ENCODE measurements around the gene PALD1.

Gene PALD1

GRCh38 chr10:70498970-70499835 is 20.6 kb downstream of the PALD1 start:
- Mint-ChIP-seq H3K9me3 (no peaks in the 10 kb centered on the region), H3K27me3 (peaks cover 5% of the 10 kb centered on the region), H3K4me3 (no peak overlapping the region), H3K27ac (no peak overlapping the region), H3K36me3 (ENCODE audit: low read depth) (no peaks in the 10 kb centered on the region), H3K4me1 (ENCODE audit: low read depth) (peaks cover 57% of the 10 kb centered on the region)
- intact Hi-C loops (cut with micrococcal nuclease): no loop called here

- H3K4me3 Mint-ChIP-seq: no peak overlapping the region
- no peak overlapping the region for H3K27ac Mint-ChIP-seq
- no peaks in the 10 kb centered on the region for H3K36me3 Mint-ChIP-seq (ENCODE audit: low read depth)
- H3K9me3 Mint-ChIP-seq: no peaks in the 10 kb centered on the region
- H3K27me3 Mint-ChIP-seq: peaks cover 5% of the 10 kb centered on the region
- intact Hi-C loops (cut with micrococcal nuclease): no loop called here
- peaks cover 51% of the 10 kb centered on the region for H3K4me1 Mint-ChIP-seq (ENCODE audit: low read depth)
Observed at GRCh38 chr10:70499836-70500167, 21.2 kb downstream of the PALD1 start.

GRCh38 chr10:70500368-70500767 is 21.8 kb downstream of the PALD1 start:
- no peak overlapping the region for H3K4me3 Mint-ChIP-seq
- H3K36me3 Mint-ChIP-seq (ENCODE audit: low read depth): no peaks in the 10 kb centered on the region

GRCh38 chr10:70500812-70501301 is 22.3 kb downstream of the PALD1 start:
- Mint-ChIP-seq H3K9me3 (no peaks in the 10 kb centered on the region), H3K4me3 (peak overlapping the region; percentile 13), H3K36me3 (ENCODE audit: low read depth) (no peaks in the 10 kb centered on the region), H3K27ac (peak overlapping the region; percentile 69), H3K27me3 (peaks cover 5% of the 10 kb centered on the region), H3K4me1 (ENCODE audit: low read depth) (peaks cover 40% of the 10 kb centered on the region)
- intact Hi-C loops (cut with micrococcal nuclease): no loop called here

More at GRCh38 chr10:70500368-70500767, 21.8 kb downstream of the PALD1 start:
- H3K27me3 Mint-ChIP-seq: peaks cover 5% of the 10 kb centered on the region
- peaks cover 45% of the 10 kb centered on the region for H3K4me1 Mint-ChIP-seq (ENCODE audit: low read depth)
- H3K27ac Mint-ChIP-seq: peak overlapping the region; percentile 69
- H3K9me3 Mint-ChIP-seq: no peaks in the 10 kb centered on the region
- intact Hi-C loops (cut with micrococcal nuclease): no loop called here

GRCh38 chr10:70502406-70502805 is 23.8 kb downstream of the PALD1 start:
- Mint-ChIP-seq H3K27ac (no peak overlapping the region), H3K4me3 (no peak overlapping the region), H3K9me3 (no peaks in the 10 kb centered on the region), H3K4me1 (ENCODE audit: low read depth) (peaks cover 25% of the 10 kb centered on the region), H3K27me3 (no peaks in the 10 kb centered on the region), H3K36me3 (ENCODE audit: low read depth) (no peaks in the 10 kb centered on the region)
- intact Hi-C loops (cut with micrococcal nuclease): no loop called here

GRCh38 chr10:70503776-70504175 is 25.2 kb downstream of the PALD1 start:
- Mint-ChIP-seq H3K4me1 (ENCODE audit: low read depth) (peaks cover 36% of the 10 kb centered on the region), H3K36me3 (ENCODE audit: low read depth) (no peaks in the 10 kb centered on the region), H3K4me3 (no peak overlapping the region), H3K27me3 (peaks cover 6% of the 10 kb centered on the region), H3K9me3 (no peaks in the 10 kb centered on the region), H3K27ac (no peak overlapping the region)
- intact Hi-C loops (cut with micrococcal nuclease): no loop called here

GRCh38 chr10:70504521-70505358 is 26.2 kb downstream of the PALD1 start:
- Mint-ChIP-seq H3K9me3 (no peaks in the 10 kb centered on the region), H3K4me1 (ENCODE audit: low read depth) (peaks cover 37% of the 10 kb centered on the region), H3K27me3 (peaks cover 11% of the 10 kb centered on the region), H3K27ac (no peak overlapping the region), H3K36me3 (ENCODE audit: low read depth) (no peaks in the 10 kb centered on the region), H3K4me3 (no peak overlapping the region)
- intact Hi-C loops (cut with micrococcal nuclease): no loop called here

GRCh38 chr10:70505908-70506307 is 27.3 kb downstream of the PALD1 start:
- intact Hi-C loops (cut with micrococcal nuclease): no loop called here
- peaks cover 14% of the 10 kb centered on the region for H3K27me3 Mint-ChIP-seq
- H3K36me3 Mint-ChIP-seq (ENCODE audit: low read depth): no peaks in the 10 kb centered on the region
- H3K9me3 Mint-ChIP-seq: no peaks in the 10 kb centered on the region
- H3K4me3 Mint-ChIP-seq: no peak overlapping the region
- peaks cover 25% of the 10 kb centered on the region for H3K4me1 Mint-ChIP-seq (ENCODE audit: low read depth)
- H3K27ac Mint-ChIP-seq: no peak overlapping the region

GRCh38 chr10:70507966-70508365 is 29.4 kb downstream of the PALD1 start:
- H3K27me3 Mint-ChIP-seq: peaks cover 14% of the 10 kb centered on the region
- H3K9me3 Mint-ChIP-seq: no peaks in the 10 kb centered on the region
- H3K27ac Mint-ChIP-seq: no peak overlapping the region
- H3K36me3 Mint-ChIP-seq (ENCODE audit: low read depth): no peaks in the 10 kb centered on the region
- intact Hi-C loops (cut with micrococcal nuclease): no loop called here
- H3K4me1 Mint-ChIP-seq (ENCODE audit: low read depth): peaks cover 22% of the 10 kb centered on the region
- H3K4me3 Mint-ChIP-seq: no peak overlapping the region

- Mint-ChIP-seq H3K27me3 (peaks cover 14% of the 10 kb centered on the region), H3K36me3 (ENCODE audit: low read depth) (no peaks in the 10 kb centered on the region), H3K4me1 (ENCODE audit: low read depth) (peaks cover 22% of the 10 kb centered on the region), H3K4me3 (no peak overlapping the region), H3K9me3 (no peaks in the 10 kb centered on the region), H3K27ac (peak overlapping the region; percentile 52)
- intact Hi-C loops (cut with micrococcal nuclease): no loop called here
Observed at GRCh38 chr10:70508912-70509756, 30.6 kb downstream of the PALD1 start.

- H3K36me3 Mint-ChIP-seq (ENCODE audit: low read depth): no peaks in the 10 kb centered on the region
- intact Hi-C loops (cut with micrococcal nuclease): no loop called here
- H3K27ac Mint-ChIP-seq: no peak overlapping the region
- H3K9me3 Mint-ChIP-seq: no peaks in the 10 kb centered on the region
- peaks cover 14% of the 10 kb centered on the region for H3K27me3 Mint-ChIP-seq
- no peak overlapping the region for H3K4me3 Mint-ChIP-seq
- H3K4me1 Mint-ChIP-seq (ENCODE audit: low read depth): peaks cover 22% of the 10 kb centered on the region
Observed at GRCh38 chr10:70509757-70510147, 31.2 kb downstream of the PALD1 start.

- no peak overlapping the region for H3K4me3 Mint-ChIP-seq
- no peak overlapping the region for H3K27ac Mint-ChIP-seq
- H3K27me3 Mint-ChIP-seq: peaks cover 14% of the 10 kb centered on the region
- H3K4me1 Mint-ChIP-seq (ENCODE audit: low read depth): peaks cover 22% of the 10 kb centered on the region
- no peaks in the 10 kb centered on the region for H3K36me3 Mint-ChIP-seq (ENCODE audit: low read depth)
- H3K9me3 Mint-ChIP-seq: no peaks in the 10 kb centered on the region
- intact Hi-C loops (cut with micrococcal nuclease): no loop called here
Observed at GRCh38 chr10:70510453-70510852, 31.9 kb downstream of the PALD1 start.

- H3K36me3 Mint-ChIP-seq (ENCODE audit: low read depth): no peaks in the 10 kb centered on the region
Observed at GRCh38 chr10:70510904-70511303, 32.3 kb downstream of the PALD1 start.

More at GRCh38 chr10:70510904-70511303, 32.3 kb downstream of the PALD1 start:
- H3K4me1 Mint-ChIP-seq (ENCODE audit: low read depth): peaks cover 22% of the 10 kb centered on the region
- no peak overlapping the region for H3K27ac Mint-ChIP-seq
- H3K4me3 Mint-ChIP-seq: no peak overlapping the region
- no peaks in the 10 kb centered on the region for H3K9me3 Mint-ChIP-seq
- intact Hi-C loops (cut with micrococcal nuclease): no loop called here
- H3K27me3 Mint-ChIP-seq: peaks cover 14% of the 10 kb centered on the region
